ENCODE measurements around the gene CCDC57. TPM values are rescaled to one million over a fixed set of nuclear protein-coding genes. Genes with fewer than 3 reads are reported as not detected.

CCDC57 gene
- polyA plus RNA-seq, 1 donor from 2014 or later: 70.9 TPM

DNA sequence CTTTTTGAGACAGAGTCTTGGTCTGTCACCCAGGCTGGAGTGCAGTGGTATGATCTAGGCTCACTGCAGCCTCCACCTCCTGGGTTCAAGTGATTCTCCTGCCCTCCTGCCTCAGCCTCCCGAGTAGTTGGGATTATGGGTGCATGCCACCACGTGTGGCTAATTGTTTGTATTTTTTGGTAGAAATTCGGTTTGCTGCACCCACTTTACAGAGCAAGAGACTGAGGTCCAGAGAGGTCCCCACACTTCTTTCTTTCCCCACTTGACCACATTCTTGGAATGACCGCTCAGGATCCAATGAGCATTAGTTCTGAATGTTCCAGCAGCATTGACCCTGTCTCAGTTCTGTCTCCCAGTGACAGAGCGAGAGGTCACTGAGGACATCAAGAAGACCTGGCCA lies 10.9 kb upstream of the CCDC57 start:
- peaks cover 13% of the 10 kb centered on the region for H3K27me3 ChIP-seq (ENCODE audit: insufficient read depth, low read depth, low read length)
- no peak overlapping the region for H3K4me2 ChIP-seq (ENCODE audit: low read length)
- no peak overlapping the region for H3K4me3 ChIP-seq (ENCODE audit: low read length)
- H3K79me2 ChIP-seq (replicated peaks; ENCODE audit: insufficient read depth, low read length): no peaks in the 10 kb centered on the region
- no peaks in the 10 kb centered on the region for H3F3A ChIP-seq (ENCODE audit: insufficient read depth, low read length, poor library complexity, severe bottlenecking)
- H3K27ac ChIP-seq (ENCODE audit: low read length): no peak overlapping the region
- no peak overlapping the region for H3K9ac ChIP-seq (ENCODE audit: low read length)
- H4K20me1 ChIP-seq (ENCODE audit: insufficient read depth): no peaks in the 10 kb centered on the region
- H2AFZ ChIP-seq (ENCODE audit: low read depth, low read length): no peak overlapping the region
- TF ChIP-seq RAD21 (conservative IDR thresholded peaks at IDR 0.05) (no peak), EP300 (conservative IDR thresholded peaks at IDR 0.05; ENCODE audit: poor library complexity, severe bottlenecking) (no peak), EZH2 (IDR thresholded peaks at IDR 0.05; ENCODE audit: borderline replicate concordance, insufficient read depth, low read length, poor library complexity, severe bottlenecking) (no peak), MXI1 (conservative IDR thresholded peaks at IDR 0.05; ENCODE audit: poor library complexity, severe bottlenecking) (no peak), TAF1 (IDR thresholded peaks at IDR 0.05; ENCODE audit: low read depth) (no peak), SMC3 (conservative IDR thresholded peaks at IDR 0.05; ENCODE audit: poor library complexity) (no peak)
- TF ChIP-seq, protein P1, sequence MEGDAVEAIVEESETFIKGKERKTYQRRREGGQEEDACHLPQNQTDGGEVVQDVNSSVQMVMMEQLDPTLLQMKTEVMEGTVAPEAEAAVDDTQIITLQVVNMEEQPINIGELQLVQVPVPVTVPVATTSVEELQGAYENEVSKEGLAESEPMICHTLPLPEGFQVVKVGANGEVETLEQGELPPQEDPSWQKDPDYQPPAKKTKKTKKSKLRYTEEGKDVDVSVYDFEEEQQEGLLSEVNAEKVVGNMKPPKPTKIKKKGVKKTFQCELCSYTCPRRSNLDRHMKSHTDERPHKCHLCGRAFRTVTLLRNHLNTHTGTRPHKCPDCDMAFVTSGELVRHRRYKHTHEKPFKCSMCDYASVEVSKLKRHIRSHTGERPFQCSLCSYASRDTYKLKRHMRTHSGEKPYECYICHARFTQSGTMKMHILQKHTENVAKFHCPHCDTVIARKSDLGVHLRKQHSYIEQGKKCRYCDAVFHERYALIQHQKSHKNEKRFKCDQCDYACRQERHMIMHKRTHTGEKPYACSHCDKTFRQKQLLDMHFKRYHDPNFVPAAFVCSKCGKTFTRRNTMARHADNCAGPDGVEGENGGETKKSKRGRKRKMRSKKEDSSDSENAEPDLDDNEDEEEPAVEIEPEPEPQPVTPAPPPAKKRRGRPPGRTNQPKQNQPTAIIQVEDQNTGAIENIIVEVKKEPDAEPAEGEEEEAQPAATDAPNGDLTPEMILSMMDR (IDR thresholded peaks at IDR 0.05; ENCODE audit: poor library complexity, severe bottlenecking): no peak
- no peaks in the 10 kb centered on the region for H3K36me3 ChIP-seq (ENCODE audit: insufficient read depth, low read length)
- H3K9me2 ChIP-seq (ENCODE audit: insufficient read depth, low read length): no peaks in the 10 kb centered on the region
- H3K9me3 ChIP-seq (ENCODE audit: low read length): no peaks in the 10 kb centered on the region

DNA sequence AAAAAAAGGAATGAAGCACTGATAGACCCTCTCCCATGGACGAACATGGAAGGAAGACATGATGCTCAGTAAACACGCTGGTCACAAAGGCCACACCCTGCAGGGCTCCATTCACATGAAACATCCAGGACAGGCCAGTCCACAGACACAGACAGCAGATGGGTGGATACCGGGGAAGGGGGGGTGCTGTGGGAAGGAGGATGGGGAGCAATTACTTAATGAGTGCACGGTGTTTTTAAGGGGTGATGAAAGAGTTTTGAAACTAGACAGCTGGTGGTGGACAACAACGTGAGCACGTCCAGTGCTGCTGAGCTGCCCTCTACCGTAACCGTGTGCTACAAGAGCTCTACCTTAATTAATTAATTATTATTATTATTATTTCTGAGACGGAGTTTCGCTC lies 10.2 kb upstream of the CCDC57 start:
- H3K27ac ChIP-seq (ENCODE audit: low read length): no peak overlapping the region
- H4K20me1 ChIP-seq (ENCODE audit: insufficient read depth): no peaks in the 10 kb centered on the region
- no peaks in the 10 kb centered on the region for H3K36me3 ChIP-seq (ENCODE audit: insufficient read depth, low read length)
- H3K79me2 ChIP-seq (replicated peaks; ENCODE audit: insufficient read depth, low read length): no peaks in the 10 kb centered on the region
- H3K4me3 ChIP-seq (ENCODE audit: low read length): no peak overlapping the region
- H3K9ac ChIP-seq (ENCODE audit: low read length): no peak overlapping the region
- no peaks in the 10 kb centered on the region for H3F3A ChIP-seq (ENCODE audit: insufficient read depth, low read length, poor library complexity, severe bottlenecking)
- no peak overlapping the region for H2AFZ ChIP-seq (ENCODE audit: low read depth, low read length)
- no peaks in the 10 kb centered on the region for H3K9me3 ChIP-seq (ENCODE audit: low read length)
- H3K27me3 ChIP-seq (ENCODE audit: insufficient read depth, low read depth, low read length): peaks cover 6% of the 10 kb centered on the region
- no peak for TF ChIP-seq EZH2 (IDR thresholded peaks at IDR 0.05; ENCODE audit: borderline replicate concordance, insufficient read depth, low read length, poor library complexity, severe bottlenecking)
- TF ChIP-seq TAF1 (IDR thresholded peaks at IDR 0.05; ENCODE audit: low read depth): no peak
- TF ChIP-seq EP300 (conservative IDR thresholded peaks at IDR 0.05; ENCODE audit: poor library complexity, severe bottlenecking): no peak
- no peak for TF ChIP-seq RAD21 (conservative IDR thresholded peaks at IDR 0.05)
- no peak for TF ChIP-seq POLR2AphosphoS5 (IDR thresholded peaks at IDR 0.05)
- TF ChIP-seq, protein P1 (IDR thresholded peaks at IDR 0.05; ENCODE audit: poor library complexity, severe bottlenecking): no peak
- H3K4me2 ChIP-seq (ENCODE audit: low read length): no peak overlapping the region
- H3K9me2 ChIP-seq (ENCODE audit: insufficient read depth, low read length): no peaks in the 10 kb centered on the region

- H3K9me2 ChIP-seq (ENCODE audit: insufficient read depth, low read length): no peaks in the 10 kb centered on the region
- H3K4me2 ChIP-seq (ENCODE audit: low read length): no peak overlapping the region
- no peak overlapping the region for H3K27ac ChIP-seq (ENCODE audit: low read length)
- H3F3A ChIP-seq (ENCODE audit: insufficient read depth, low read length, poor library complexity, severe bottlenecking): no peaks in the 10 kb centered on the region
- no peaks in the 10 kb centered on the region for H4K20me1 ChIP-seq (ENCODE audit: insufficient read depth)
- H3K4me3 ChIP-seq (ENCODE audit: low read length): no peak overlapping the region
- H3K27me3 ChIP-seq (ENCODE audit: insufficient read depth, low read depth, low read length): no peaks in the 10 kb centered on the region
- H3K79me2 ChIP-seq (replicated peaks; ENCODE audit: insufficient read depth, low read length): no peaks in the 10 kb centered on the region
- no peaks in the 10 kb centered on the region for H3K9me3 ChIP-seq (ENCODE audit: low read length)
- no peak overlapping the region for H3K9ac ChIP-seq (ENCODE audit: low read length)
- H3K36me3 ChIP-seq (ENCODE audit: insufficient read depth, low read length): no peaks in the 10 kb centered on the region
- TF ChIP-seq EZH2 (IDR thresholded peaks at IDR 0.05; ENCODE audit: borderline replicate concordance, insufficient read depth, low read length, poor library complexity, severe bottlenecking) (no peak), MXI1 (conservative IDR thresholded peaks at IDR 0.05; ENCODE audit: poor library complexity, severe bottlenecking) (no peak)
- TF ChIP-seq, protein P1 (IDR thresholded peaks at IDR 0.05; ENCODE audit: poor library complexity, severe bottlenecking): no peak
- H2AFZ ChIP-seq (ENCODE audit: low read depth, low read length): no peak overlapping the region
Observed at GRCh38 chr17:82221341-82221902, 8.8 kb upstream of the CCDC57 start.

Data from neural cell (in vitro differentiated cells).